K562 (cell line): ENCODE measurements around the gene PRMT7. TPM values are rescaled to one million over a fixed set of nuclear protein-coding genes. Genes with fewer than 3 reads are reported as not detected.

ENCODE experiments used
- ATAC-seq: fragments of 200-7000 bp; cut with Tn5 transposase; 3 replicates; pipeline ENCODE4 v1.9.1; 2020; ENCODE audit warnings: moderate library complexity
- BruUV-seq: library from RNA; stranded (reverse); fragments of 400-500 nt; replicated peaks from 2 replicates; lab custom pipeline; 2021; lab: Mats Ljungman, UMichigan
- CTCF ChIA-PET: fragments of 300-600 bp; formaldehyde crosslinking; extraction: SDS; loops from one replicate; lab custom pipeline; 2021; ENCODE audit warnings: low intra/inter-chr PET ratio; lab: Yijun Ruan, JAX
- POLR2A ChIA-PET: fragments of 300-600, 350-650 bp; sonication (Branson Sonifier 250); formaldehyde crosslinking; extraction: SDS; loops from one replicate; lab custom pipeline; 2021; ENCODE audit warnings: antibody characterized with exemption, inconsistent platforms; lab: Yijun Ruan, JAX
- DNase-seq, 4 experiments: peaks; one replicate each; pipeline versions ENCODE4 v3.0.0 to v3.0.0-alpha.2; 2011 to 2018; ENCODE audit warnings: low spot score in 3 of 4, mixed read lengths in 3 of 4; ENCODE audit errors: extremely low read depth in 1 of 4
- FAIRE-seq: peaks from 2 replicates; lab custom pipeline; 2011; peaks lifted over from hg19 to GRCh38; lab: Jason Lieb, UNC
- H2AFZ ChIP-seq: 2 replicates; pipeline ENCODE4 v1.6.0; 2011; ENCODE audit warnings: low read depth, low read length, control low read depth, inconsistent platforms
- H3K27ac ChIP-seq: fragments of 200-600 bp; 3 replicates; pipeline ENCODE4 v1.8.0; 2011; ENCODE audit warnings: low read depth, mild to moderate bottlenecking, control low read depth, inconsistent platforms, low read length, moderate library complexity, mixed read lengths; ENCODE audit errors: extremely low read depth
- H3K27me3 ChIP-seq, 2 experiments: fragments of 300-600 bp in 1 of 2; 2 replicates in 1 of 2; 3 replicates in 1 of 2; pipeline versions ENCODE4 v1.6.0 to v1.8.0; 2011; ENCODE audit warnings: inconsistent platforms in 2 of 2, low read length in 2 of 2, mild to moderate bottlenecking in 1 of 2, mixed read lengths in 1 of 2, moderate library complexity in 1 of 2; ENCODE audit not compliant: control insufficient read depth in 2 of 2, insufficient read depth in 2 of 2
- H3K36me3 ChIP-seq: fragments of 300-600 bp; 3 replicates; pipeline ENCODE4 v1.8.0; 2011; ENCODE audit warnings: mild to moderate bottlenecking, low read length, inconsistent platforms; ENCODE audit not compliant: control insufficient read depth, insufficient read depth
- H3K4me1 ChIP-seq, 2 experiments: fragments of 200-600 bp in 1 of 2; replicated peaks in 1 of 2; 2 replicates in 1 of 2; 3 replicates in 1 of 2; pipeline versions ENCODE4 v1.5.1 to v1.8.0; 2011; ENCODE audit warnings: inconsistent platforms in 2 of 2, low read length in 2 of 2, mild to moderate bottlenecking in 1 of 2, mixed read lengths in 1 of 2, moderate library complexity in 1 of 2; ENCODE audit not compliant: control insufficient read depth in 2 of 2, insufficient read depth in 2 of 2
- H3K4me2 ChIP-seq: 2 replicates; pipeline ENCODE4 v1.6.1; 2011; ENCODE audit warnings: low read length, control low read depth, inconsistent platforms, mixed read lengths; ENCODE audit not compliant: insufficient read depth
- H3K4me3 ChIP-seq: fragments of 200-600 bp; sonication (generic), shearing (Covaris generic); 2 replicates; pipeline ENCODE4 v1.5.1; 2016; ENCODE audit warnings: control low read depth, inconsistent platforms
- H3K79me2 ChIP-seq: fragments of 200-600 bp; 3 replicates; pipeline ENCODE4 v1.8.0; 2011; ENCODE audit warnings: low read length, inconsistent platforms; ENCODE audit not compliant: control insufficient read depth, insufficient read depth
- H3K9ac ChIP-seq, 2 experiments: 2 replicates each; pipeline versions ENCODE4 v1.6.0 to v1.6.1; 2011; ENCODE audit warnings: low read depth in 2 of 2, low read length in 2 of 2, control low read depth in 1 of 2, inconsistent platforms in 1 of 2, mild to moderate bottlenecking in 1 of 2, mixed read lengths in 1 of 2; ENCODE audit not compliant: insufficient read depth in 1 of 2
- H3K9me1 ChIP-seq: one replicate; pipeline ENCODE4 v1.6.0; 2011; ENCODE audit warnings: inconsistent platforms, mild to moderate bottlenecking, low read length, moderate library complexity; ENCODE audit not compliant: control insufficient read depth, insufficient read depth
- H3K9me3 ChIP-seq: replicated peaks from 2 replicates; pipeline ENCODE4 v1.5.1; 2011; ENCODE audit warnings: low read depth, low read length, inconsistent platforms; ENCODE audit not compliant: control insufficient read depth, insufficient read depth
- H4K20me1 ChIP-seq: replicated peaks from 2 replicates; pipeline ENCODE4 v1.6.1; 2011; ENCODE audit warnings: low read length, inconsistent platforms, mixed read lengths; ENCODE audit not compliant: control insufficient read depth, insufficient read depth
- CREM ChIP-seq: IDR thresholded peaks from 2 replicates; pipeline ENCODE4 v1.6.1; 2014; ENCODE audit warnings: antibody characterized with exemption, low read depth
- MED1 ChIP-seq: sonication (generic); formaldehyde crosslinking; IDR thresholded peaks from 2 replicates; pipeline ENCODE4 v1.8.1; 2023; ENCODE audit warnings: missing genetic modification reagents, borderline replicate concordance
- PTRF ChIP-seq: fragments of 450-650 bp; IDR thresholded peaks from 2 replicates; pipeline ENCODE4 v1.6.1; 2016; ENCODE audit warnings: mild to moderate bottlenecking, missing genetic modification characterization, missing compliant biosample characterization
- SMAD2 ChIP-seq: fragments of 150-350 bp; IDR thresholded peaks from 2 replicates; pipeline ENCODE4 v1.6.1; 2014; ENCODE audit warnings: low read depth, mild to moderate bottlenecking, low read length
- STAT5A ChIP-seq: IDR thresholded peaks from 2 replicates; pipeline ENCODE4 v1.6.1; 2012; ENCODE audit warnings: low read length, inconsistent platforms, borderline replicate concordance
- TGIF2 ChIP-seq: sonication (generic); formaldehyde crosslinking; IDR thresholded peaks from 2 replicates; pipeline ENCODE4 v1.8.1; 2022; ENCODE audit warnings: mild to moderate bottlenecking, missing genetic modification reagents, moderate library complexity
- ZC3H4 ChIP-seq: sonication (generic); formaldehyde crosslinking; IDR thresholded peaks from 2 replicates; pipeline ENCODE4 v1.9.0; 2021; ENCODE audit warnings: missing genetic modification reagents, borderline replicate concordance
- ZNF184 ChIP-seq: sonication (generic); formaldehyde crosslinking; IDR thresholded peaks from 2 replicates; pipeline ENCODE4 v1.5.0; 2020; ENCODE audit warnings: missing genetic modification reagents
- WGBS: fragments of 100-300 bp; shearing (Covaris generic); methylation state at CpG from one replicate; pipeline ENCODE4 v1.1.6; 2016; ENCODE audit warnings: low coverage, mixed read lengths; ENCODE audit not compliant: insufficient coverage; ENCODE audit errors: missing lambda C conversion rate; 5-methylcytosine and 5-hydroxymethylcytosine counted together
- in situ Hi-C: fragments of 300-500 bp; cut with MboI; formaldehyde crosslinking; loops from 4 replicates; pipeline ENCODE4 v1.15.0; 2018; ENCODE audit warnings: inconsistent platforms, mixed read lengths
- intact Hi-C: fragments of 100-400 bp; cut with micrococcal nuclease; formaldehyde crosslinking; loops from 2 replicates; pipeline ENCODE4 v1.14.2; 2022
- polyA plus RNA-seq, 8 experiments: library from polyadenylated mRNA; depleted of rRNA in 4 of 8; stranded (reverse) in 5 of 8; unstranded in 3 of 8; fragments of >200 nt; fragmentation: Nextera tagmentation in 2 of 8; fragmentation: Illumina TruSeq in 1 of 8; extraction: Ambion mirVana in 2 of 8; extraction: Trizol in 1 of 8; gene quantifications; 2 replicates each; pipeline versions ENCODE4 v1.2.1 to v1.2.3, GENCODE V29; 2011 to 2014; ENCODE audit warnings: inconsistent platforms in 1 of 8, missing spikeins in 1 of 8
- total RNA-seq, 7 experiments: library from RNA; depleted of rRNA in 6 of 7; stranded (reverse); fragments of >200 nt in 6 of 7; fragmentation: Illumina TruSeq in 2 of 7; extraction: Trizol in 2 of 7; gene quantifications; 2 replicates each; pipeline versions ENCODE4 v1.2.1 to v1.2.3, GENCODE V29; 2011 to 2021; ENCODE audit warnings: low replicate concordance in 1 of 7

The PRMT7 gene
- total and polyA plus RNA-seq, 9 of the 15 experiments (the other 6 are each of a cell fraction or from before 2014, with no cell fraction given), result 6.4 to 88.8 (median 73.1) TPM

DNA sequence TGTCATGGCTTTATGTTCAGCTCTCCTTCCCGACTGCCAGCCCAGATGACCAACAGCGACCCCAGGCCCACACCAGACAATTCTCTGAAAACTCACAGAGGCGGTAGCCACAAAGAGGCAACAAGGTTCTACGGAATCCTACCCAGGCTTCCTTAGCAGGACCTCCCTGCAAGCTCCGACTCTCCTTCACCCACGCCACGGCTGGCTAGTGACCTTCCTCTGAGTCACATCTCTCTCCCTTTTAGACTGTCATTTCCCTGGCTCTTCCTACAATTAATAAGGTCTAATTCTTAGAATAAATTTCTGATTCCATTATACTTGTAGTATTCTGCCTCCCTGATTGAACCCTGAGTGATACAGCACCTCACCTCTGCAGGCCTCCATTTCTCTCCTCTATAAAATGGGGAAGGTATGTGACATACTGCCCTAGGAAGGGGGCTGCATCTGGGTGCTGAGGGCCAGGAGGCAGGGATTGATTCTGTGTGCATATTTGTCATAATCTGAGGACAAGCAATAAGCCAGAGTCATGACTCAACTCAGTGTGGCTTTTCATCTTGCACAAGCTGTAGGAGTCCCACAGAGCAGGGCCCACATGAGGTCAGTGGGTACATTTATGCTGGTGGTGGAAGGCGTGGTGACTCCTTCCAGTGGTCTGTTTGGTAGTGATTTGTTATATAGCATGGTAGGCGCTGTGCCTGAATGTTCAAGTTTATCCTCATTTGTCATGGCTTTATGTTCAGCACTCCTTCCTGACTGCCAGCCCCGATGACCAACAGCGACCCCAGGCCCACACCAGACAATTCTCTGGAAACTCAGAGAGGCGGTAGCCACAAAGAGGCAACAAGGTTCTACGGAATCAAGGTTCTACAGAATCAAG lies 91.3 kb downstream of the PRMT7 start:
- H3K4me1 ChIP-seq, result no peaks in the 10 kb centered on the region; a peak in 1 of 5 replicates
- TF ChIP-seq ZC3H4 (CRISPR knock-in tag), result no peak
- no peak for TF ChIP-seq STAT5A
- TF ChIP-seq MED1, result no peak
- TF ChIP-seq SMAD2, result no peak
- no peak for TF ChIP-seq PTRF (tag)
- TF ChIP-seq CREM, result no peak
- no peak for TF ChIP-seq ZNF184 (CRISPR knock-in tag)
- TF ChIP-seq TGIF2, result no peak
- TF ChIP-seq, all 486 proteins: peak for 0
- no peak overlapping the region for H2AFZ ChIP-seq
- FAIRE-seq (no peak), DNase-seq (no peak), ATAC-seq (no peak; the same call in 2 of the 3 replicates)
- no TSS peak for BruUV-seq
- no peak overlapping the region for H3K27ac ChIP-seq
- H3K27me3 ChIP-seq, result peaks cover 17 to 68% of the 10 kb centered on the region in 2 experiments
- H3K9ac ChIP-seq, result no peak overlapping the region
- H3K9me1 ChIP-seq, result no peaks in the 10 kb centered on the region
- WGBS, result 6% methylated on average over 13 of the region's 13 CpGs
- intact Hi-C loops, result no loop called here
- no peaks in the 10 kb centered on the region for H3K79me2 ChIP-seq
- H4K20me1 ChIP-seq, result no peaks in the 10 kb centered on the region
- in situ Hi-C loops, result no loop called here
- CTCF ChIA-PET, result no interaction called here
- no peaks in the 10 kb centered on the region for H3K36me3 ChIP-seq
- H3K4me3 ChIP-seq, result no peak overlapping the region
- H3K4me2 ChIP-seq, result no peak overlapping the region
- H3K9me3 ChIP-seq, result no peaks in the 10 kb centered on the region
- POLR2A ChIA-PET, result no interaction called here
